ENCODE data around the gene COMP. TPM values are rescaled to one million over a fixed set of nuclear protein-coding genes. Genes with fewer than 3 reads are reported as not detected.

COMP gene
- total RNA-seq, 3 donors from 2014 or later (not counting 1 experiment from before 2014, with no cell fraction given), result not detected

DNA sequence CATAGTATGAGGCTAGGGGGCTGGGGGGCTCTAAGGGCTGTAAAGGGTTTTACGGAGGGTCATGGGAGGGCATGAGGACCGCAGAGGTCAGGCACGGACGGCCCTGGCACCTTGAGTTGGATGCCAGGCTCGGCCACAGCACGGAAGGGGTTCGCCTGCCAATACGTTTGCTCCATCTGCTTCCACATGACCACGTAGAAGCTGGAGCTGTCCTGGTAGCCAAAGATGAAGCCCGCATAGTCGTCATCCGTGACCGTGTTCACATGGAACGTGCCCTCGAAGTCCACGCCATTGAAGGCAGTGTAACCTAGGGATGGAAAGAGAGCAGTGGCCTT lies 6.4 kb downstream of the COMP start:
- no peak for ATAC-seq
- WGBS (ENCODE audit: insufficient coverage), result 85% methylated on average over 16 of the region's 16 CpGs
- peaks cover 13 to 33% of the 10 kb centered on the region in 2 donors for H3K4me1 Mint-ChIP-seq

DNA sequence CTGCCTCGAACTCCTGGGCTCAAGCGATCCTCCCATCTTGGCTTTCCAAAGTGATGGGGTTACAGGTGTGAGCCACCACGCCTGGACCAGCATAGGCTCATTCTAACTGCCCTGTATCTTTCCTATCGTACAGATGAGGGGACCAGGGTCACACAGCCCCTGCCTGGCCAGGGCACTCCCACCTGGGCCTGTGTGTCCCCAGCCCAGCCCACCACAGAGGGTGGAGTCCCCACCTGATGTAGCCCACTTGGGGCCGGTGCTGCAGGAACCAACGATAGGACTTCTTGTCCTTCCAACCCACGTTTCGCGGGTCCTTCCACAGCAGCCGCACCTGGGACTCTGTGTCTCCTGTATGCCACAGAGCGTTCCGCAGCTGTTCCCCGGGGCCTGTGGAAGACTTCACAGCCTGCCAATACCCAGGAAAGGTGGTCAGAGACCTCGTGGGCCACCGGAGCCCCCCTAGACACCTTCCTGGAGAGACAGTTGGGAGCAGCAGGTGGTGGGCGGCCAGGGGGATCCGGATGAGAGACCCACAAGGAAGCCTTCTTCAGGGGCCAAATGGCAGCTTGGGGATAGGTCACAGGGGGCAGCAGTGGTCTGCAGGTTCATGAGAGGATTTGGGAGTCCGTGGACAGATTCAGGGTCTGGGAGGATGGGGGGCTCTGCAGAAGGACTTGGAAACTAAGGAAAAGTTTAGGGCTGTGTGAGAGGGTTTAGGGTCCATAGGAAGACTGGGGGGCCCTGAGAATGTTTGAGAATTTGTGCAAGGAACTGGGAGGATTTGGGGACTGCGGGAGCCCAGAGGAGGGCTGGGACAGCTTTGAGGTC lies 6.9 kb downstream of the COMP start:
- Histone ChIP-seq H3K4me1 (ENCODE audit: control insufficient read depth, insufficient read depth, low read length) (peaks cover 36% of the 10 kb centered on the region), H3K4me3 (ENCODE audit: low read length) (no peak overlapping the region), H3K27me3 (ENCODE audit: control insufficient read depth, insufficient read depth, low read length) (peaks cover 26% of the 10 kb centered on the region), H3K36me3 (ENCODE audit: control insufficient read depth, insufficient read depth, low read length) (no peaks in the 10 kb centered on the region), H3K27ac (ENCODE audit: low read length) (no peak overlapping the region), H3K9me3 (ENCODE audit: control insufficient read depth, insufficient read depth, low read length) (no peaks in the 10 kb centered on the region)
- Mint-ChIP-seq H3K27ac (no peak overlapping the region), H3K36me3 (no peaks in the 10 kb centered on the region), H3K9me3 (no peaks in the 10 kb centered on the region), H3K4me3 (no peak overlapping the region), H3K27me3 (ENCODE audit: low read depth in 2 of 2) (peaks cover 12 to 34% of the 10 kb centered on the region in 2 donors), H3K4me1 (peaks cover 10 to 28% of the 10 kb centered on the region in 2 donors)
- intact Hi-C loops (cut with micrococcal nuclease), result no loop called here
- 89% methylated on average over 19 of the region's 19 CpGs for WGBS (ENCODE audit: insufficient coverage)
- DNase-seq, result no peak
- TF ChIP-seq, protein P1, sequence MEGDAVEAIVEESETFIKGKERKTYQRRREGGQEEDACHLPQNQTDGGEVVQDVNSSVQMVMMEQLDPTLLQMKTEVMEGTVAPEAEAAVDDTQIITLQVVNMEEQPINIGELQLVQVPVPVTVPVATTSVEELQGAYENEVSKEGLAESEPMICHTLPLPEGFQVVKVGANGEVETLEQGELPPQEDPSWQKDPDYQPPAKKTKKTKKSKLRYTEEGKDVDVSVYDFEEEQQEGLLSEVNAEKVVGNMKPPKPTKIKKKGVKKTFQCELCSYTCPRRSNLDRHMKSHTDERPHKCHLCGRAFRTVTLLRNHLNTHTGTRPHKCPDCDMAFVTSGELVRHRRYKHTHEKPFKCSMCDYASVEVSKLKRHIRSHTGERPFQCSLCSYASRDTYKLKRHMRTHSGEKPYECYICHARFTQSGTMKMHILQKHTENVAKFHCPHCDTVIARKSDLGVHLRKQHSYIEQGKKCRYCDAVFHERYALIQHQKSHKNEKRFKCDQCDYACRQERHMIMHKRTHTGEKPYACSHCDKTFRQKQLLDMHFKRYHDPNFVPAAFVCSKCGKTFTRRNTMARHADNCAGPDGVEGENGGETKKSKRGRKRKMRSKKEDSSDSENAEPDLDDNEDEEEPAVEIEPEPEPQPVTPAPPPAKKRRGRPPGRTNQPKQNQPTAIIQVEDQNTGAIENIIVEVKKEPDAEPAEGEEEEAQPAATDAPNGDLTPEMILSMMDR (IDR thresholded peaks at IDR 0.05), result no peak
- ATAC-seq, result no peak

More for the DNA sequence above, 6.4 kb downstream of the COMP start:
- H3K9me3 Mint-ChIP-seq, result no peaks in the 10 kb centered on the region
- TF ChIP-seq, protein P1 (IDR thresholded peaks at IDR 0.05), result no peak
- no peak for DNase-seq
- no peaks in the 10 kb centered on the region for H3K36me3 Mint-ChIP-seq
- peaks cover 16 to 39% of the 10 kb centered on the region in 2 donors for H3K27me3 Mint-ChIP-seq (ENCODE audit: low read depth in 2 of 2)
- H3K36me3 ChIP-seq (ENCODE audit: control insufficient read depth, insufficient read depth, low read length), result no peaks in the 10 kb centered on the region
- H3K27me3 ChIP-seq (ENCODE audit: control insufficient read depth, insufficient read depth, low read length), result peaks cover 28% of the 10 kb centered on the region
- H3K9me3 ChIP-seq (ENCODE audit: control insufficient read depth, insufficient read depth, low read length), result no peaks in the 10 kb centered on the region
- H3K4me1 ChIP-seq (ENCODE audit: control insufficient read depth, insufficient read depth, low read length), result peaks cover 42% of the 10 kb centered on the region
- intact Hi-C loops (cut with micrococcal nuclease), result no loop called here
- no peak overlapping the region for H3K27ac ChIP-seq (ENCODE audit: low read length)
- H3K4me3 Mint-ChIP-seq, result no peak overlapping the region
- H3K27ac Mint-ChIP-seq, result no peak overlapping the region
- H3K4me3 ChIP-seq (ENCODE audit: low read length), result no peak overlapping the region

DNA sequence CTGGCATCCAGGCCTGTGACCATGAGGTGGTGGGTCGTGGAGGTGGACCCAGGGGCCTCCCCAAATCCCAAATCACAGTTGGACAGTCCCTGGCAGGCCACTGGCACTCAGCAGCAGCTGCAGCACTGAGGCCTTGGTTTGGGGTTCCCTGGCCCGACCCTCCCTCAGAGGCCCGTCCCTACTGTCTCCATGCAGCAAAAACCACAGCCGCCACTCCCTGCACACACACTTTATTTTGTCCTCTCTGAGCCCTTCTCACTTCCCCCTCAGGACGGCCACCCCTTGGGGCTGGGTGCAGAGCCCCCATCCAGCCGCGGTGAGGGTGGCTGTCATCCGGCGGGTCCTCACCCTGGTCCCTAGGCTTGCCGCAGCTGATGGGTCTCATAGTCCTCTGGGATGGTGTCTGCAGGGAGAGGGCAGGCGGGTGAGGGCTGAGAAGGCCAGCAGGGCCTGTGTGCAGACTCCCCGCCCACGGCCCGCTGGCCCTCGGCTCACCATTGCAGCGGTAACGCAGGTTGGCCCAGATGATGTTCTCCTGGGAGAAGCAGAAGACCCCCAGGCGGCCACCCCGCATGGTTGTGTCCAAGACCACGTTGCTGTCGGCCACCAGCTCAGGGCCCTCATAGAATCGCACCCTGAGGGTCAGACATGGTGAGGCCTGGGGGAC lies 8.4 kb downstream of the COMP start:
- Mint-ChIP-seq H3K4me3 (no peak overlapping the region), H3K36me3 (no peaks in the 10 kb centered on the region), H3K4me1 (peaks cover 4 to 22% of the 10 kb centered on the region in 2 donors), H3K27me3 (ENCODE audit: low read depth in 2 of 2) (peaks cover 5 to 23% of the 10 kb centered on the region in 2 donors), H3K27ac (no peak overlapping the region), H3K9me3 (no peaks in the 10 kb centered on the region)
- TF ChIP-seq, protein P1 (IDR thresholded peaks at IDR 0.05), result no peak
- no peaks in the 10 kb centered on the region for H3K9me3 ChIP-seq (ENCODE audit: control insufficient read depth, insufficient read depth, low read length)
- intact Hi-C loops (cut with micrococcal nuclease), result no loop called here
- peaks cover 15% of the 10 kb centered on the region for H3K27me3 ChIP-seq (ENCODE audit: control insufficient read depth, insufficient read depth, low read length)
- no peaks in the 10 kb centered on the region for H3K36me3 ChIP-seq (ENCODE audit: control insufficient read depth, insufficient read depth, low read length)
- 79% methylated on average over 22 of the region's 22 CpGs for WGBS (ENCODE audit: insufficient coverage)
- no peak overlapping the region for H3K27ac ChIP-seq (ENCODE audit: low read length)
- peaks cover 22% of the 10 kb centered on the region for H3K4me1 ChIP-seq (ENCODE audit: control insufficient read depth, insufficient read depth, low read length)
- ATAC-seq, result no peak
- no peak overlapping the region for H3K4me3 ChIP-seq (ENCODE audit: low read length)
- no peak for DNase-seq

Measured in natural killer cell (primary cell).